Right lobe of liver (tissue), 4 donors: ENCODE measurements around the gene ZNF311.

ENCODE experiments used
- CTCF ChIP-seq, 4 donors: fragments of 200-600 bp in 3 of 4; fragments of 450-650 bp in 1 of 4; IDR thresholded peaks; one replicate each; pipeline versions ENCODE4 v1.5.1 to v1.8.0; 2016 to 2022; ENCODE audit warnings: antibody characterized with exemption in 4 of 4, mild to moderate bottlenecking in 2 of 4
- POLR2A ChIP-seq: fragments of 450-650 bp; IDR thresholded peaks from one replicate; pipeline ENCODE4 v1.6.1; 2017; ENCODE audit warnings: antibody characterized with exemption, mild to moderate bottlenecking
- donor health status: DM: no; HTN: no; CAD: no.
- donor health status: DM: no; HTN: no; CAD: no.
- donor health status: DM: no; HTN: yes; CAD: no.

- no peak for TF ChIP-seq POLR2A
- no peak for TF ChIP-seq CTCF (IDR thresholded peaks at IDR 0.05)
Measured at GRCh38 chr6:29014729-29015608, 9.9 kb upstream of the ZNF311 start.
